K562 (cell line): Measurements from ENCODE around the gene USP2.

Source experiments
- EP300 ChIP-seq: IDR thresholded peaks from 2 replicates; pipeline ENCODE4 v1.6.1; 2012; ENCODE audit warnings: low read length, improper control_type of control experiment
- NCOA1 ChIP-seq: fragments of 450-650 bp; IDR thresholded peaks from 2 replicates; pipeline ENCODE4 v1.6.1; 2016; ENCODE audit warnings: low read depth
- RCOR1 ChIP-seq, 2 experiments: IDR thresholded peaks; 2 replicates each; pipeline ENCODE4 v1.6.1; 2012; ENCODE audit warnings: low read depth in 2 of 2, low read length in 2 of 2, borderline replicate concordance in 1 of 2, improper control_type of control experiment in 1 of 2
- SMARCB1 ChIP-seq: IDR thresholded peaks from 2 replicates; pipeline ENCODE4 v1.6.1; 2011; ENCODE audit warnings: improper control_type of control experiment, low read depth; ENCODE audit not compliant: insufficient read length
- ZBTB7A ChIP-seq: IDR thresholded peaks from 2 replicates; pipeline ENCODE4 v1.6.1; 2011; ENCODE audit warnings: low read depth, mild to moderate bottlenecking, low read length, moderate library complexity, borderline replicate concordance; ENCODE audit not compliant: control insufficient read depth

- TF ChIP-seq NCOA1 (no peak), RCOR1 (IDR thresholded peaks at IDR 0.05; ENCODE audit: borderline replicate concordance in 1 of 2, low read depth in 2 of 2, low read length in 2 of 2) (no peak), ZBTB7A (no peak), SMARCB1 (no peak), EP300 (no peak)
Observed at GRCh38 chr11:119373059-119373920, 8.2 kb downstream of the USP2 start.
